Breast epithelium (tissue), 3 donors: ENCODE measurements around the gene UGT3A1.

Source experiments
- POLR2A ChIP-seq: fragments of 450-650 bp; IDR thresholded peaks from one replicate; pipeline ENCODE4 v1.6.1; 2016; ENCODE audit warnings: antibody characterized with exemption, mild to moderate bottlenecking, moderate library complexity
- TF ChIP-seq, protein P1 (sequence below), 3 donors: fragments of 450-650 bp; IDR thresholded peaks; one replicate each; pipeline ENCODE4 v1.5.1; 2016 to 2017; ENCODE audit warnings: antibody characterized with exemption in 3 of 3, mild to moderate bottlenecking in 3 of 3, moderate library complexity in 3 of 3

DNA sequence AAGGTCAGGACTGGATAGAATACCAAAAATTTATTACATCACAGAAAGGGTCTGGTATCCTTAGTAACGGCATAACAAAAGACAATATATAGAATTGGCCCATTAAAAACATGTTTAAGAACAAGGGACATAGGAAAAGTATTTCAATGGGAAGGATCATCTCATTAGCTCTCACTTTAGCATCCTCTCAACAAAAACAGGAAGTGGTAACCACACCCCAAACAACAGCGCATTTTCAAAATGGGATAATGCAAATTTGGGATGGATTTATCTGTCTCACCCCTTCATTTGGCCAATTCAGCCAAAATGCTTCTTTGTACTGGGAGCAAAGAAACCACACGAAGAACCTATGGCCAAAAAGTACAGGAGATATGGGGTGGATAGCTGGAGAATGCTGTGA lies 9.8 kb upstream of the UGT3A1 start:
- TF ChIP-seq, protein P1, sequence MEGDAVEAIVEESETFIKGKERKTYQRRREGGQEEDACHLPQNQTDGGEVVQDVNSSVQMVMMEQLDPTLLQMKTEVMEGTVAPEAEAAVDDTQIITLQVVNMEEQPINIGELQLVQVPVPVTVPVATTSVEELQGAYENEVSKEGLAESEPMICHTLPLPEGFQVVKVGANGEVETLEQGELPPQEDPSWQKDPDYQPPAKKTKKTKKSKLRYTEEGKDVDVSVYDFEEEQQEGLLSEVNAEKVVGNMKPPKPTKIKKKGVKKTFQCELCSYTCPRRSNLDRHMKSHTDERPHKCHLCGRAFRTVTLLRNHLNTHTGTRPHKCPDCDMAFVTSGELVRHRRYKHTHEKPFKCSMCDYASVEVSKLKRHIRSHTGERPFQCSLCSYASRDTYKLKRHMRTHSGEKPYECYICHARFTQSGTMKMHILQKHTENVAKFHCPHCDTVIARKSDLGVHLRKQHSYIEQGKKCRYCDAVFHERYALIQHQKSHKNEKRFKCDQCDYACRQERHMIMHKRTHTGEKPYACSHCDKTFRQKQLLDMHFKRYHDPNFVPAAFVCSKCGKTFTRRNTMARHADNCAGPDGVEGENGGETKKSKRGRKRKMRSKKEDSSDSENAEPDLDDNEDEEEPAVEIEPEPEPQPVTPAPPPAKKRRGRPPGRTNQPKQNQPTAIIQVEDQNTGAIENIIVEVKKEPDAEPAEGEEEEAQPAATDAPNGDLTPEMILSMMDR (IDR thresholded peaks at IDR 0.05), result no peak
- no peak for TF ChIP-seq POLR2A
